Ovary (tissue), 3 donors: ENCODE measurements around the gene PNMA6E.
"Not testable (repeated sequence)": the region's sequence is repeated elsewhere in the genome, so short reads cannot be mapped to it uniquely, and the experiment has no call there.

ENCODE experiments used
- POLR2A ChIP-seq: fragments of 450-650 bp; IDR thresholded peaks from one replicate; pipeline ENCODE4 v1.6.1; 2017; ENCODE audit warnings: antibody characterized with exemption, mild to moderate bottlenecking, moderate library complexity
- TF ChIP-seq, protein P1 (sequence below), 3 donors: fragments of 450-650 bp in 2 of 3; fragments of 200-600 bp in 1 of 3; IDR thresholded peaks; one replicate each; pipeline versions ENCODE4 v1.5.1 to v1.8.0; 2016 to 2022; ENCODE audit warnings: antibody characterized with exemption in 3 of 3, mild to moderate bottlenecking in 1 of 3
- donor health status: DM: no; HTN: no; CAD: no.

DNA sequence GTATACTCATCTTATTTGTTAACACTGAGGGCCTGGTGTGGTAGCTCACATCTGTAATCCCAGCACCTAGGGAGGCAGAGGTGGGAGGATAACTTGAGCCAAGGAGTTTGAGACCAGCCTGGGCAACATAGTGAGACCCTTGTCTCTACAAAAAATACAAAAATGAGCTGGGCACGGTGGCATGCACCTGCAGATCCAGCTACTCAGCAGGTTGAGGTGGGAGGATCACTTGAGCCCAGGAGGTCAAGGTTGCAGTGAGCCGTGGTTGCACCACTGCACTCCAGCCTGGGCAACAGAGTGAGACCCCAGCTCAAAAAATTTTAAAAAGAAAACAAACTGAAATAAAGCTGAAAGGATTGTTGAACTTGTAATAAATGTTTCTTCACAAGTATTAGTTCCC, 16.2 kb downstream of the PNMA6E start:
- not testable (repeated sequence) for TF ChIP-seq POLR2A
- TF ChIP-seq, protein P1, sequence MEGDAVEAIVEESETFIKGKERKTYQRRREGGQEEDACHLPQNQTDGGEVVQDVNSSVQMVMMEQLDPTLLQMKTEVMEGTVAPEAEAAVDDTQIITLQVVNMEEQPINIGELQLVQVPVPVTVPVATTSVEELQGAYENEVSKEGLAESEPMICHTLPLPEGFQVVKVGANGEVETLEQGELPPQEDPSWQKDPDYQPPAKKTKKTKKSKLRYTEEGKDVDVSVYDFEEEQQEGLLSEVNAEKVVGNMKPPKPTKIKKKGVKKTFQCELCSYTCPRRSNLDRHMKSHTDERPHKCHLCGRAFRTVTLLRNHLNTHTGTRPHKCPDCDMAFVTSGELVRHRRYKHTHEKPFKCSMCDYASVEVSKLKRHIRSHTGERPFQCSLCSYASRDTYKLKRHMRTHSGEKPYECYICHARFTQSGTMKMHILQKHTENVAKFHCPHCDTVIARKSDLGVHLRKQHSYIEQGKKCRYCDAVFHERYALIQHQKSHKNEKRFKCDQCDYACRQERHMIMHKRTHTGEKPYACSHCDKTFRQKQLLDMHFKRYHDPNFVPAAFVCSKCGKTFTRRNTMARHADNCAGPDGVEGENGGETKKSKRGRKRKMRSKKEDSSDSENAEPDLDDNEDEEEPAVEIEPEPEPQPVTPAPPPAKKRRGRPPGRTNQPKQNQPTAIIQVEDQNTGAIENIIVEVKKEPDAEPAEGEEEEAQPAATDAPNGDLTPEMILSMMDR (IDR thresholded peaks at IDR 0.05): not testable (repeated sequence)
